DMS153 treated with DMSO at 0.1 percent for 48 hours (cell line): ENCODE measurements around the gene NFATC1.

Experiments
- DNase-seq: peaks from one replicate; lab custom pipeline; 2025; ENCODE audit not compliant: unreplicated experiment; lab: John Stamatoyannopoulos, UW

Gene NFATC1

GRCh38 chr18:79486356-79487182 lies 90.8 kb downstream of the NFATC1 start:
- DNase-seq, result no peak

GRCh38 chr18:79487183-79487800 lies 91.6 kb downstream of the NFATC1 start:
- DNase-seq, result no peak

- DNase-seq, result no peak
Measured at GRCh38 chr18:79487801-79488201, 92.1 kb downstream of the NFATC1 start.

- DNase-seq, result no peak
Measured at GRCh38 chr18:79488311-79489050, 92.8 kb downstream of the NFATC1 start.

GRCh38 chr18:79489051-79489898 lies 93.5 kb downstream of the NFATC1 start:
- no peak for DNase-seq

GRCh38 chr18:79489899-79490625 lies 94.3 kb downstream of the NFATC1 start:
- no peak for DNase-seq

GRCh38 chr18:79490626-79491041 lies 94.9 kb downstream of the NFATC1 start:
- DNase-seq, result no peak

GRCh38 chr18:79491081-79491551 lies 95.4 kb downstream of the NFATC1 start:
- no peak for DNase-seq

GRCh38 chr18:79493211-79493800 lies 97.6 kb downstream of the NFATC1 start:
- DNase-seq, result no peak

GRCh38 chr18:79493801-79494211 lies 98.1 kb downstream of the NFATC1 start:
- no peak for DNase-seq

GRCh38 chr18:79494936-79495335 lies 99.2 kb downstream of the NFATC1 start:
- no peak for DNase-seq

GRCh38 chr18:79495591-79496071 lies 99.9 kb downstream of the NFATC1 start:
- no peak for DNase-seq

- no peak for DNase-seq
Measured at GRCh38 chr18:79496237-79496977, 100.7 kb downstream of the NFATC1 start.

GRCh38 chr18:79496978-79497637 lies 101.4 kb downstream of the NFATC1 start:
- no peak for DNase-seq

- DNase-seq, result no peak
Measured at GRCh38 chr18:79497638-79498081, 101.9 kb downstream of the NFATC1 start.

GRCh38 chr18:79498662-79499061 lies 102.9 kb downstream of the NFATC1 start:
- no peak for DNase-seq

- DNase-seq, result no peak
Measured at GRCh38 chr18:79501006-79501405, 105.3 kb downstream of the NFATC1 start.

GRCh38 chr18:79502782-79503181 lies 107.1 kb downstream of the NFATC1 start:
- DNase-seq, result no peak
